PC-3 (cell line): ENCODE results near the gene MRM1. TPM values are rescaled to one million over a fixed set of nuclear protein-coding genes. Genes with fewer than 3 reads are reported as not detected.

Experiments
- ATAC-seq: fragments of 200-7000 bp; cut with Tn5 transposase; 2 replicates; pipeline ENCODE4 v1.9.1; 2020; ENCODE audit warnings: mild to moderate bottlenecking, moderate library complexity
- BruUV-seq: library from RNA; stranded (reverse); fragments of 400-500 nt; replicated peaks from 2 replicates; lab custom pipeline; 2021; lab: Mats Ljungman, UMichigan
- CTCF ChIA-PET: fragments of 300-600 bp; sonication (Branson Sonifier 250); formaldehyde crosslinking; loops from one replicate; lab custom pipeline; 2022; ENCODE audit warnings: antibody characterized with exemption; lab: Charles Lee
- POLR2A ChIA-PET: fragments of 300-600 bp; sonication (Branson Sonifier 250); formaldehyde crosslinking; loops from one replicate; lab custom pipeline; 2022; ENCODE audit warnings: antibody characterized with exemption; ENCODE audit not compliant: unreplicated experiment; lab: Charles Lee
- DNase-seq: peaks from one replicate; pipeline ENCODE4 v3.0.0-alpha.2; 2015
- H2AFZ ChIP-seq: fragments of 300-600 bp; sonication (generic); 2 replicates; pipeline ENCODE4 v1.6.0; 2016; ENCODE audit warnings: antibody characterized with exemption, low read length
- H3F3A ChIP-seq: fragments of 300-600 bp; sonication (generic); one replicate; pipeline ENCODE4 v1.6.0; 2017; ENCODE audit warnings: antibody characterized with exemption, low read length, control low read depth, mild to moderate bottlenecking; ENCODE audit not compliant: unreplicated experiment
- H3K27ac ChIP-seq: fragments of 300-600 bp; sonication (generic); 2 replicates; pipeline ENCODE4 v1.5.1; 2016; ENCODE audit warnings: mild to moderate bottlenecking, low read length
- H3K27me3 ChIP-seq: fragments of 300-600 bp; sonication (generic); 2 replicates; pipeline ENCODE4 v1.6.1; 2016; ENCODE audit warnings: low read length, mixed read lengths
- H3K36me3 ChIP-seq: fragments of 300-600 bp; sonication (generic); 2 replicates; pipeline ENCODE4 v1.6.1; 2016; ENCODE audit warnings: low read depth, mixed run types, low read length, mixed read lengths
- H3K4me1 ChIP-seq: fragments of 300-600 bp; sonication (generic); 2 replicates; pipeline ENCODE4 v1.5.1; 2016; ENCODE audit warnings: low read length; ENCODE audit not compliant: insufficient read depth
- H3K4me2 ChIP-seq: fragments of 300-600 bp; sonication (generic); 2 replicates; pipeline ENCODE4 v1.6.0; 2016; ENCODE audit warnings: low read length
- H3K4me3 ChIP-seq: fragments of 300-600 bp; sonication (generic); 2 replicates; pipeline ENCODE4 v1.5.1; 2016; ENCODE audit warnings: mild to moderate bottlenecking, low read length, mixed read lengths
- H3K79me2 ChIP-seq: fragments of 300-600 bp; sonication (generic); 2 replicates; pipeline ENCODE4 v1.6.1; 2017; ENCODE audit warnings: low read length, mixed read lengths
- H3K9ac ChIP-seq: fragments of 300-600 bp; sonication (generic); 2 replicates; pipeline ENCODE4 v1.6.0; 2016; ENCODE audit warnings: mild to moderate bottlenecking, low read length
- H3K9me2 ChIP-seq: fragments of 300-600 bp; sonication (generic); replicated peaks from 2 replicates; pipeline ENCODE4 v1.6.1; 2016; ENCODE audit warnings: mixed run types, low read length, mixed read lengths
- H3K9me3 ChIP-seq: fragments of 300-600 bp; sonication (generic); 2 replicates; pipeline ENCODE4 v1.6.1; 2016; ENCODE audit warnings: low read length, mixed read lengths
- H4K20me1 ChIP-seq: fragments of 300-600 bp; sonication (generic); 2 replicates; pipeline ENCODE4 v1.6.1; 2016; ENCODE audit warnings: low read length, mixed read lengths
- CTCF ChIP-seq: fragments of 300-600 bp; sonication (generic); conservative IDR thresholded peaks from 2 replicates; pipeline ENCODE4 v1.5.1; 2017; ENCODE audit warnings: antibody characterized with exemption, low read depth, mild to moderate bottlenecking, low read length
- EZH2 ChIP-seq: fragments of 300-600 bp; sonication (generic); IDR thresholded peaks from one replicate; pipeline ENCODE4 v1.6.1; 2017; ENCODE audit warnings: antibody characterized with exemption, mild to moderate bottlenecking, low read length; ENCODE audit not compliant: unreplicated experiment
- EZH2phosphoT487 ChIP-seq: fragments of 300-600 bp; sonication (generic); IDR thresholded peaks from 2 replicates; pipeline ENCODE4 v1.6.1; 2018; ENCODE audit warnings: mild to moderate bottlenecking, antibody characterized with exemption, low read length, borderline replicate concordance
- intact Hi-C: fragments of 100-400 bp; cut with micrococcal nuclease; formaldehyde crosslinking; loops from 2 replicates; pipeline ENCODE4 v1.9.0; 2023
- total RNA-seq: library from RNA; depleted of rRNA; stranded (reverse); fragments of >200 nt; gene quantifications from 2 replicates; pipeline ENCODE4 v1.2.3, GENCODE V29; 2014

The MRM1 gene
- total RNA-seq, 1 experiment from 2014 or later: 9.2 TPM

GRCh38 chr17:36627101-36627500, 25.7 kb downstream of the MRM1 start:
- no peak overlapping the region for H3K4me2 ChIP-seq
- no peaks in the 10 kb centered on the region for H3K36me3 ChIP-seq
- ATAC-seq (no peak), DNase-seq (no peak)
- POLR2A ChIA-PET: no interaction called here
- H3F3A ChIP-seq: no peaks in the 10 kb centered on the region
- no peak overlapping the region for H3K27ac ChIP-seq
- no peaks in the 10 kb centered on the region for H3K9me3 ChIP-seq
- no peak overlapping the region for H3K9ac ChIP-seq
- intact Hi-C loops: loop anchor here (5.0 kb wide), 1 partner anchor 325 kb away; no protein-coding TSS in a partner anchor
- TF ChIP-seq EZH2phosphoT487: no peak
- H3K27me3 ChIP-seq: no peaks in the 10 kb centered on the region
- no peaks in the 10 kb centered on the region for H3K4me1 ChIP-seq
- BruUV-seq: no TSS peak
- no peak overlapping the region for H2AFZ ChIP-seq
- H3K9me2 ChIP-seq: no peaks in the 10 kb centered on the region
- H3K79me2 ChIP-seq: no peaks in the 10 kb centered on the region
- H3K4me3 ChIP-seq: no peak overlapping the region
- no peaks in the 10 kb centered on the region for H4K20me1 ChIP-seq
- CTCF ChIA-PET: no interaction called here

GRCh38 chr17:36628576-36628975, 27.2 kb downstream of the MRM1 start:
- DNase-seq (no peak), ATAC-seq (no peak)
- H3K4me3 ChIP-seq: no peak overlapping the region
- no peaks in the 10 kb centered on the region for H4K20me1 ChIP-seq
- H2AFZ ChIP-seq: no peak overlapping the region
- no peaks in the 10 kb centered on the region for H3K36me3 ChIP-seq
- H3K9ac ChIP-seq: no peak overlapping the region
- BruUV-seq: no TSS peak
- ChIA-PET CTCF (interaction anchor here (0.6 kb wide), 1 partner anchor 419 kb away, joined by 3 read pairs; no protein-coding TSS in a partner anchor), POLR2A (no interaction called here)
- no peak overlapping the region for H3K4me2 ChIP-seq
- no peaks in the 10 kb centered on the region for H3K4me1 ChIP-seq
- H3K27ac ChIP-seq: no peak overlapping the region
- intact Hi-C loops: loop anchor here (5.0 kb wide), 1 partner anchor 324 kb away; no protein-coding TSS in a partner anchor
- H3K79me2 ChIP-seq: no peaks in the 10 kb centered on the region
- no peaks in the 10 kb centered on the region for H3K9me2 ChIP-seq
- TF ChIP-seq EZH2phosphoT487 (no peak), CTCF (no peak), EZH2 (no peak)
- H3K9me3 ChIP-seq: no peaks in the 10 kb centered on the region
- H3F3A ChIP-seq: no peaks in the 10 kb centered on the region
- no peaks in the 10 kb centered on the region for H3K27me3 ChIP-seq

- H2AFZ ChIP-seq: no peak overlapping the region
- ChIA-PET CTCF (interaction anchor here (0.5 to 0.6 kb wide), 2 partner anchors 78 to 418 kb away, joined by 3 read pairs; no protein-coding TSS in a partner anchor), POLR2A (no interaction called here)
- no TSS peak for BruUV-seq
- no peaks in the 10 kb centered on the region for H3F3A ChIP-seq
- TF ChIP-seq EZH2 (no peak), CTCF (peak; percentile 86)
- no peaks in the 10 kb centered on the region for H3K9me3 ChIP-seq
- H3K4me1 ChIP-seq: no peaks in the 10 kb centered on the region
- intact Hi-C loops: loop anchor here (5.0 kb wide), 1 partner anchor 323 kb away; no protein-coding TSS in a partner anchor
- no peaks in the 10 kb centered on the region for H3K27me3 ChIP-seq
- no peak overlapping the region for H3K4me2 ChIP-seq
- no peak overlapping the region for H3K27ac ChIP-seq
- H3K79me2 ChIP-seq: no peaks in the 10 kb centered on the region
- no peaks in the 10 kb centered on the region for H3K9me2 ChIP-seq
- H4K20me1 ChIP-seq: no peaks in the 10 kb centered on the region
- H3K36me3 ChIP-seq: no peaks in the 10 kb centered on the region
- no peak overlapping the region for H3K4me3 ChIP-seq
- ATAC-seq (peak; percentile 73), DNase-seq (peak; percentile 72)
- H3K9ac ChIP-seq: no peak overlapping the region
These were observed 28.0 kb downstream of the MRM1 start for GRCh38 chr17:36629252-36629847.
